Stimulated activated CD4-positive, alpha-beta T cell treated with anti-CD3 and anti-CD28 coated beads, Interleukin-15, amount 100 ng/mL, for 24 hours (primary cell): ENCODE measurements around the gene PRDM15.
A peak's percentile ranks its signal among the peaks of the same experiment; 100 is the strongest.

Experiments
- DNase-seq: peaks from one replicate; pipeline ENCODE4 v3.0.0-alpha.2; 2020

The PRDM15 gene, protein sequence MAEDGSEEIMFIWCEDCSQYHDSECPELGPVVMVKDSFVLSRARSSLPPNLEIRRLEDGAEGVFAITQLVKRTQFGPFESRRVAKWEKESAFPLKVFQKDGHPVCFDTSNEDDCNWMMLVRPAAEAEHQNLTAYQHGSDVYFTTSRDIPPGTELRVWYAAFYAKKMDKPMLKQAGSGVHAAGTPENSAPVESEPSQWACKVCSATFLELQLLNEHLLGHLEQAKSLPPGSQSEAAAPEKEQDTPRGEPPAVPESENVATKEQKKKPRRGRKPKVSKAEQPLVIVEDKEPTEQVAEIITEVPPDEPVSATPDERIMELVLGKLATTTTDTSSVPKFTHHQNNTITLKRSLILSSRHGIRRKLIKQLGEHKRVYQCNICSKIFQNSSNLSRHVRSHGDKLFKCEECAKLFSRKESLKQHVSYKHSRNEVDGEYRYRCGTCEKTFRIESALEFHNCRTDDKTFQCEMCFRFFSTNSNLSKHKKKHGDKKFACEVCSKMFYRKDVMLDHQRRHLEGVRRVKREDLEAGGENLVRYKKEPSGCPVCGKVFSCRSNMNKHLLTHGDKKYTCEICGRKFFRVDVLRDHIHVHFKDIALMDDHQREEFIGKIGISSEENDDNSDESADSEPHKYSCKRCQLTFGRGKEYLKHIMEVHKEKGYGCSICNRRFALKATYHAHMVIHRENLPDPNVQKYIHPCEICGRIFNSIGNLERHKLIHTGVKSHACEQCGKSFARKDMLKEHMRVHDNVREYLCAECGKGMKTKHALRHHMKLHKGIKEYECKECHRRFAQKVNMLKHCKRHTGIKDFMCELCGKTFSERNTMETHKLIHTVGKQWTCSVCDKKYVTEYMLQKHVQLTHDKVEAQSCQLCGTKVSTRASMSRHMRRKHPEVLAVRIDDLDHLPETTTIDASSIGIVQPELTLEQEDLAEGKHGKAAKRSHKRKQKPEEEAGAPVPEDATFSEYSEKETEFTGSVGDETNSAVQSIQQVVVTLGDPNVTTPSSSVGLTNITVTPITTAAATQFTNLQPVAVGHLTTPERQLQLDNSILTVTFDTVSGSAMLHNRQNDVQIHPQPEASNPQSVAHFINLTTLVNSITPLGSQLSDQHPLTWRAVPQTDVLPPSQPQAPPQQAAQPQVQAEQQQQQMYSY

DNA sequence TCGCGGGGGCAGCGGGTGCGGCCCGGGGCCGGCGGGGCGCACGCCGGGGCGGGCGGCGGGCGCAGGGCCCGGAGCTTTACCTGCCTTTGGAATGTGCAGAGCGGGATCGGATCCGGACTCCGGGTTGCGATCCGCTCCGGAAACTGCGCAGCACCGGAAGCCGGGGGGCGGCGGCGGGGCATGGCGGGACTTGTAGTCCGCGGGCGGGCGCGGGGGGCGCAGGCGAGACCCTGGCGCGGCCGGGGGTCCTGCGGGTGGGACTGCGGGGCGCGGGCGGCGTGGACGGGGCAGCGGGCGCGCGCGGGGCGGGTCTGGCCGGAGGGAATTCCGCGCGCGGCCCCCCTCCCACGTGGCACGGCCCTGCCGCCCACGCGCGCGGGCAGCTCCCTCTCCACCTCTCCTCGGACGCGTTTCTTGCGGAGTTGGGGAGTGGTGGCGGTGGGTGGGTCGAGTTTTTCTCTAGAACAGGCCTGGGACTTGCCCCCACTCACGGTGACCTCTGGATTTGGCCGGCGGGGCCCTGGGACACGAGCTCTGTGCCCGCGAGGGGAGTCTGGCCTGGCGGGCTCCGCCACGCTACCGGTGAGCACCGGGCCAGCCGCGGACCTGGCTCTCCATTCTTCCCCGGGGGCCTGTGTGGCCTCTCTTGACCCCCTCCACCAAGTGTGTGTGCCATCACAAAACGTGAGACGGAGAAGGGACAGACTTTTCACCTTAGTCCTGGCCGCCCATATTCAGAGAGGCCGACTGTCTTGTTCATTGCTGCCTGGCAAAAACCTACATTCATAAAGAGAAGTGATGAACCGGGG is at the start of gene PRDM15:
PRDM15 (minus strand) TSS at position 155 of the 809 bp plus-strand sequence. CDS start 18,981 bp downstream, outside the sequence.
- peak; percentile 91 for DNase-seq

DNA sequence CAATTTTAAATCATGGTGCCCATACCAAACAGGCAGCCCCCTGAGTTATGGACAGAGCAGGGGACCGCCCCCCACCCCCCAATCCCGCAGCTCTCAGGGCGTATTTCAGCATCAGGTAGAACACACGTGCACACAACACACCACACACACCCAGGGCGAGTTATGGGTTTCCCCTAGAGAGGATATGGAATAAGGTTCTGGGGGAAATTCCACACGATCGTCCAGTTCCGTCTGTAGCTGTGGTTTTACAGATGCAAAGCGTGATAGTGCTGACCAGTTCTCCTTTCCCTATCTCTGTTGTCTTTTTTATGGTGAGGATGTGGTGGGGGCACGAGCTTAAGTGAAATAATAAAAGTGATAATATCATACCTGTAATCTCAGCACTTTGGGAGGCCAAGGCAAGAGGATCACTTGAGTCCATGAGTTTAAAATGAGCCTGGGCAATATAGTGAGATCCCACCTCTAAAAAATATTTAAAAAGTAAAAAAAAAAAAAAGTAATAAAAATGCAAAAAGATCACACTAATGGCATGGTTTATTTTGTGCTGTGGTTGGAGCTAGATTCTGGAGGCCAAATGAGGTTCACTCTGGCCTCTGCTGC is 49.6 kb upstream of the PRDM15 start:
- no peak for DNase-seq

DNA sequence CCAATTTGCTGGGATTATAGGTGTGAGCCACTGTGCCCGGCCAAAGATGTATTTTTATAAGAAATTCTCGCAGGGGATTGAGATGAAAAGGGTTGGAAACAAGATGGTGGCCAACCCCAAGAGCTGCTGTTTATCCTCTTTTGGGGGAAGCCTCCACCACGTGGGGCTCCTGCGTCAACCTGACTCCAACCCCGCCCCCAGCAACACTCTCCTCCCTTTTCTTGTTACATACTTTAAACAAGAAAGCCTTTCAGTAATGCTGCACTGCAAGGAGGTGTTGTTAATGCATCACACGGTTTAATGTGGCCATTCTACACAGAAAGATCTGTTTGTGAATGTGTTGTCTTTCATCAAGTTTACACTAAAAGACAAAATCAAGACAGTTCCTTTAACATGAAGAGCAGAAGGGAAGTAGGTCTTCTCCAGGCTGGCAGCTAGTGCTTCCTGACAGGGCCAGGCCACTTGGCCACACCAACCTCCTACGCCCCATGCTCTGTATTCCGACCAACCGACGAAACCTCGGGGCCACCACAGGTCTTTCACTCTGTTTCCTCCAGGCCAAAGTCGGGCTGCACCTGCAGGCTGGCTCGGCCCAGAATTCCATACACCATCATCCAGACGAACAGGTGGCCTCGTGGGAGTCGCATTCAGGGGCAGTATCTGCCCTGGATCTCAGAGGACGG is 48.7 kb upstream of the PRDM15 start:
- DNase-seq, result peak; percentile 33

DNA sequence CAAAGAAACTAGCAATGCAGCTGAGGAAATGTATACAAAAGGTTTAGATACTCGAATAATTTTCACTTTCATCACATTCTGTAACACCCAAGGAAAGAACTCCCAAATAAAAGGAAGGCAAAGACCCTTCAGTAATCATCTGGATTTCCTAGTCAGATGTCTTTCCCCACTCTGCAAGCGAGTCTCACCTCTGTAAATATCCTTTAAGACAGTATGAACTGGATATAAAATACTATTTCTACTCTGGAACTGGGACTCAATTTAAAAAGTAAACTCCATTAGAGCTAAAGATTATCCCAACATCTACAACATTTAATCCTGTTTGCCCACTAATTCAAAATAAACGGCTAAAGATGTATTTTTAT is 47.6 kb upstream of the PRDM15 start:
- DNase-seq, result no peak

DNA sequence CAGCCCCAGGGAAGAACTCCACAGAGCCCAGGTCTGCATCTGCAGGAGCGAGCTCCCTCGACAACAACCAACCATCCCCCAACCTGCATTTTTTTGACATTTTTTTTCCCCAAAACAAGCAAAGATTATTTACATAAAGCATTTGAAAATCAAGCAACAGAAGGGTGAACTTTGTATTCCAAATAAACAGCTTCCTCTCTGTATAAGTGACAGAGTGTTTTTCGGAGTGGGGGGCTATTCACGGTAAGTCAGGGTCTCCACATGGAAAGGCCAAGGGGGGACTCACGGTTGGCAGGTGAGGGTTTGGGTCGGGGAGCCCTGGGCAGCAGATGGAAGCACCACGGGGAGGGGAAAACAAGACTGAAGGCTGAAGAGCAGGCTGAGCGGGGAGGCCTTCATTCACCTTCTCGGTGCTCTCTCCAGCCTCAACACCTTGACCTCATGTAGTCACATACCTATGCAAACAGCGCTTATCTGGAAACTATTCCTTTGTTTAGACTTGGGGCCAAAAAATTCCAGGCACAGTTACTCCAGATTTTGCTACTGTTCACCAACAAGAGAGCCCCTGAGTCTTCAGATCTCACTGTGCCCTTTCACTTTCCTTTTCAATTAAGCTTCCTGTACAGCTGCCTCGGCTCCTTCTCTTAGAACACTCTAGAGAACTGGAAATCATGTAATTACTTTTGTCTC is 47.1 kb upstream of the PRDM15 start:
- peak; percentile 37 for DNase-seq

DNA sequence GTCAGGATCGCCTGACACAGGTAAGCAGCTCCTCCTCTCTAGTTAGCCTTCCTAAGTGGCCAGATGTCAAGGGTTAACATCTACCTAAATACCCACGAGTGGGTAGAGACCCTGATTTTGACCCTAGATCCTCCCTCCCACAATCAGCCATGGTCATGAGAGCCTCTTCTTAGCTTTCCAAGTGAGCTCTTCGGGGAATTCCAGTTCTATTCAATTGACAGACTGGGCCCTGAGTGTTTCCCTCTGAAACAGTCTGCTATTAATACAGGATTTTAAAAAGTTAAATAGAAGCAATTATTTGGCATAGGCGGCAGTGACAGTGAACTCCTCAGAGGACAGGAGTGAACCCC is 46.6 kb upstream of the PRDM15 start:
- no peak for DNase-seq

DNA sequence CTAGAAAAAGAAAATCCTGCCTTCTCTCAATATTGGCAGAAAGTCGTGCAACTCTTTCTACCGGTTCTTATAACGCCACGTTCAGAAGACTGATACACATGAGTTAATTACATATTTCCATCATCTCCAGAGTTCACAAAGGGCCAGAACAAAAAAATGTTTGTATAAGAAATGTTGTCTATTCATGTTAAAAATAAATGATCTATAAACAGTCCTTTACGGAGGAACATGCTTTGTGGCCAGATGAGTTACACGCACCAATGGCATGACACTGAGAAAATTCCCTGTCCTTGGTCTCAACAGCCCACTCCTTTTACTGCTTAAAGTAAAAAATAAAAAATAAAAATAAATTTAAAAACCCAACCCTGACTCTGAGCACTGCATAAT is 45.2 kb upstream of the PRDM15 start:
- no peak for DNase-seq

DNA sequence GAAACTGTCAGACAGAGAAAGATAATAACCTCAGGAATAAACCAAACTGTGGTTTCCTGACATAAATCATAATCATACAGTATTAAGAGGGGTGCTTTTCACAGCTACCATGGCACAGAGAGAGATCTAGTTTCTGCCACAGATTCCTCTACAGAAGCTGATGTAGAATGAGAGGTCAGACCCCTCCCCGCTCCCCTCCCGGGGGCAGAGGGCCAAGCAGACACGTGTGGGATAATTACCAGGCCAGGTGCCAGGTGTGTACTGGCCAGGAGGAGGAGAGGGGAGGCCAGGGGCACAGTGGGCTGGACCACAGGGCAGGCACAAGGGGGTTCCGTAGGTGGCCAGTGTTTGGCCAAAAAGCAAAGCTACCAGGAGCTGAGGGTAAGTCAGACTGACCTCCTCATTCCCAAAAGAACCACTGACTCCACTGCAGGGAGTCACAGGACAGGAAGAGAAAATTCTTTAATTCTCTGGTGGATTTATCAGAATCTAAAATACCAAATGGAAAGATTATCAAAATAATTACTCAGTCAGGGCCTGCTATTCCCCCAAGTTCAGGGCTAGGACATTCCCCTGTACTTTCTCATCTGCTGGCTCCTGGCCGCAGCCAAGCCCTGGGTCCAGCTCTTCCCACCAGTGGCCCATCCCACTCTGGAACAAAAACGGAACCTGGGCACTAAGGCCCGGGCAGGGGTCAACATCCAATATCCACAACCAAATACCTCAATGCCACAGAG is 44.7 kb upstream of the PRDM15 start:
- no peak for DNase-seq

DNA sequence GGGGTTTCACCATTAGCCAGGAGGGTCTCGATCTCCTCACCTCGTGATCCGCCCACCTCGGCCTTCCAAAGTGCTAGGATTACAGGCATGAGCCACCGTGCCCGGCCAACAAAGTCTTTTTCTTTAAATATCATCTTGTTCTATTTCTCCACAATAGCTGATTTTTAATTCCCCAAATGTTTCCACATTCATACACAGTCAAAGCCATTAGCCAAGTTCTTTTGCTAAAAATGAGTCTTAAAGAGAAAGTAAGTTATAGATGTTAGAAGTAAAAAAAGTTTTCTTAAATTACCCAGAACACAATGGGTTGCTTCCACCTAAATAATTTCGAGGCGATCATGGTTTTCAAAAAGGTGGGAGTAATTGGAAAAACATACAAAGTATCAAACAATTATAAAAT is 44.0 kb upstream of the PRDM15 start:
- no peak for DNase-seq

DNA sequence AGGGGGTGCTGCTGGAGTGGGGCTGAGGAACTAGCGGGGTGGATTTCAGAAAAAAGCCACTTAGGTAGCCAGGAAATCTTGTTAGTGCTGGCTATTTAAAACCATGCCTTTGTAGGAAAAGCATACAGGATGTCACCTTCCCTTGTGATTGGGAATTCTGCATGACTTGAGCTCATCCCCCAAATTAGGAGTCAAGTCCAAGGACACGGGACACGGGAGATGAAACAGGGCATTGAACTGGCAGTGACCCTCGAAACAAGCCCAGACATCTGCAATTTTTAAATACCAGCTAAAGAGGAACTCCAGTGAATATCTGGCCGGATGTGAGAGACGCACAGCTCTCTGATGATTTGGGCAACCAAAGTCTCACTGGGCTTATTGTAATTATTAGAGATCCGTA is 41.9 kb upstream of the PRDM15 start:
- DNase-seq, result no peak

DNA sequence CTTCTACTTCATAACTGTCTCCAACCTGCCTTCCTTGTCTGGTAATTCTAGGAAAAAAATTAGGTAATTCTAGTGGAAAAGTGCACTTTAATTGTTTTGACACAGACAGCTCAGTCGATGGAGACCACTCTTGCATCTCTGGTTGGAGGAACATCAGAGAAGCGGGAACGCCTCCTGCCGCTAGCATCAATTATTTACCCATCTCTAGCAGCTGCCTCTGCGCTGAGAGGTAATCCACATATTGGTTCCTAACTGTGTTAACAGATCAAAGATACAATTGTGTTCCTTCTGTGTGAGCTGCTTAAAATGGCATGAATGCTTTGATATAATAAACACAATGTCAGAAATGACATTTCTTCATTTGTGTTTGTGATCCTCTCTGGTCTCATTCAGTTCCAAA is 41.3 kb upstream of the PRDM15 start:
- DNase-seq, result no peak

DNA sequence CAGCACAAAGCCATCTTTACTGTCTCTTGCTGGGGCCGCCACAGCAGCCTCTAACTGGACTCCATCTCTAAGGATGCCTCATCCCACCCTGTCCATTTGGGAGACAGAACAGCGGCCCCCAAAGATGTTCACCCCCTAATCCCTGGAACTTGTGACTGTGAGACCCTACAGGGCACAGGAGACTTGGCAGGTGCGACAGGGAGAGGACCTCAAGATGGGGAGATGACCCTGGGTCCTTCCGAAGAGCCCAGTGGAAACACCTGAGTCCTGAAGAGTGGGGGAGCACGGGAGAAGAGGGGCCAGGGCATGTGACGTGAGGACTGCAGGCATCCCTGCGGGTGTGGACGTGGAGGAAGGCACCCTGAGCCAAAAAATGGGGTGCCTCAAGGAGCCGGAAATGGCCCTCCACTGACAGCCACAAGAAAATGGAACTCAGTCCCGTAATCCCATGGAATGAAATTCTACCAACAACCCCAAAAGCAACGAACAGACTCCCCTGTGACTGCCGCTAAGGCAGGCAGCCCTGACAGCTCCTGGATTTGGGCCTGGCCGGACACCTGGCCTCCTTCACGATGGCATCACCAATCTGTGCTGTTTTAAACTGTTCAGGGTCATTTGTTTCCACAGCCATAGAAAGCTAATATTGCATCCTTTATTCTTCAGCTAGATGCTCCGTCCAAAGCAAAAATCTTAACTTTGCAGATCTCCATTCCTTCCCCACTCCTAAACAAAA is 40.7 kb upstream of the PRDM15 start:
- DNase-seq, result no peak

DNA sequence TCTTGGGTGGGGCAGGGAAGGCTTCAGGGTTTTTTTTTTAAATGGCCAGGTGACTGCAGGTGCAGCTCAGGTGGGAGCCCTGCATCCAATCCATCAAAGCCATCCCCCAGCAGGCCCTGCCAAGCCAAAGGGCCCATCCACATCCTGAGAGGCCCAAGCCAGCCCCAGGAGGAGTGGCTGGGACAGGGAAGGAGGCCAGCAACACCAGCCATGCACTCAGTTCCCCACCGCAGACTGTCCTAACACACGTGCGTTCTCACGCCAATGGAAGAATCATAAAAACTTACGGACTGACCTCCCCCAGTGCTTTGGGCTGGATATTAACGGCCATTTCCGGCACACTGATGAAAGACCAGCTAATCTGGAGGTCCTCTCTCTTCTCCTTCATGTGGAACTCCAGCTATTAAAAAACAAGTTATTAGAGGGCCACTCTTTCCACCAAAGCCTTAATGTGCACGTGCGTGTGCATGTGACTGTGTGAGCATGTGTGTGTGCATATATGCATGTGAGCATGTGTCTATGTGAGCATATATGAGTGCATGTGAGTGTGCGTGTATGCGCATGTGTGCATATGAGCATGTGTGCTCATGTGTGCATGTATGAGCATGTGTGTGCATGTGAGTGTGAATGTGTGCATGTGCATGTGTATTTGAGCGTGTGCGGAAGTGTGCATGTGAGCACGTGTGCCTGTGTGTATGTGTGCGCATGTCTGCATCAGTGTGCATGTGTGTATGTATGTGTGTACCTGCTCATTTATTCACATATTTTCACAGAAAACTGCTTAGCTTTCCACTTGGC is 39.6 kb upstream of the PRDM15 start:
- no peak for DNase-seq

DNA sequence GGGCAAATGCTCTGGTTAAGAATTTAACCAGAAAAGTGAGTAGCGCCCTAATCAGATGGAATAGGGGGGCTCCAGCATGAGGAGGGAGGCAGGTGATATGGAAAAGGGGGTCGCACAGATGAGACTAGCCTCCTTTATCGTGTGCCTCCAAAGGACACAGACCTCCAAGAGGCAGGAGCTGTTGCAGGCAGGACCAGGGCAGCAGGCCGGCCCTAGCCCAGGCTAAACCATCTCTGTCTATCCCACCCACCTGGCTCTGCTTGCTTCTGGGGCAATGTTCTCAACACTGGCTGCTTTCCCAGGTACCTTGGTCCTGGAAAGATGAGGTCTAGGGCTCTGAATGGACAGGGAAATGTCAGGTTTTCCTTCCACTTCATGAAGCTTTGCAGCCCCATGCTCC is 38.4 kb upstream of the PRDM15 start:
- DNase-seq, result no peak

DNA sequence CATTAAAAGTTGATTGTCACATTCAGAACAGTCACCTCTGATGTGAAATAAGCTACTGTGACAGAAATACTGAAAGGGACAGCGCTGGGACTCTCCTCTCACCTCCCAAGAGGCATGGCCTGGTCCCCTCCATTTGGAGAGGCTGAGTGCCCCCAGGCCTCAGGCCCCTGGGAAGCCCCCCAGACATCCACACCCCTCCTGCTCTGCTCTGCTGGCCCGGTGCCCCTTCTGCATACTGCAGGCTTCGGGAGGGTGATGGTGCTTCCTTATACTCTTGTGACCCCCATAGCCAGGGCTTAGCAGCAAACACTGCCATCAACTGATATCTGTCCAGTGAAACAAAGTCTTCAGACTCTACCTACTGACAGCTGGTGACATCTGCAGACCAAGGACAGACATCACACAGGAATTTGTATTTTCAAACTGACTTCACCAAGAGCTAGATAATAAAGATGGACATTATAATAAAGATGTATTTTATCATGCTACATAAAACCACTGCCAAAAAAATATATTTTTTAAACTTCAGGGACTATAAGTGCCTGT is 37.8 kb upstream of the PRDM15 start:
- DNase-seq, result no peak

DNA sequence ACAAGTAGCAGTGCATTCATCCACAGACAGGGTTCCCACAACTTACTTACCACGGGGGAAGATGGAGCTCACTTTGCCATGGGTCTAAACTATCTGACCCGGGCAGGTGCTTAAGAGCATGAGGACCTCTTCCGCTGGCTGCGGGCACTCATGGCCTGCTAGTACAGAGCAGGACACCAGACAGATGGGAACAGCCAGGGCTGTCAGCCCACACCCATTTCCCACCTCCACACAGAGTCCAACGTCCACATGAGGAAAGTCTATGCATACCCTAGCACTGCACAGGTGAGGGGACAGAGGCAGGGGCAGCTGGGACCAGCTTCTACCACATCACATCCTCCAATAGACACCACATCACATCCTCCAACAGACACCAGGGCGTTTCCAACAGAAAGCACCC is 35.8 kb upstream of the PRDM15 start:
- no peak for DNase-seq

DNA sequence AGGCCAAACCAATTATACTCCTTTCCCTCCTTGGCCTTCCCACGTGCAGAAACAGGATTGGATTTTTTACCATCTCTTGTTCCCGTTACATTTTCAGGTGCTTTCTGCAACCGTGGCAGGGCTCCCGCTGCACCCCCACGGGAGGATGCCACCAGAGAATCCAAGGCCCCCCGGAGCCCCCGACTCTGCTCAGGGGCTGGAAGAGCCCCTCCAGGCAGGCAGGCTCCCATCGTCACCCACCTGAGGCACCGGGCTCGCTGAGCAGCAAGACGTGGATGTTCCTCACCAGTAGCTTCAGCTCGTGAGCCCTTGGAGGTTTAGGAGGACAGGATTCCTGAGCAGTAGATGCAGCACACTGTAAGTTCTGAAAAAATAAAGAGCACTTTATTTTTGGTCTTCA is 35.2 kb upstream of the PRDM15 start:
- no peak for DNase-seq

DNA sequence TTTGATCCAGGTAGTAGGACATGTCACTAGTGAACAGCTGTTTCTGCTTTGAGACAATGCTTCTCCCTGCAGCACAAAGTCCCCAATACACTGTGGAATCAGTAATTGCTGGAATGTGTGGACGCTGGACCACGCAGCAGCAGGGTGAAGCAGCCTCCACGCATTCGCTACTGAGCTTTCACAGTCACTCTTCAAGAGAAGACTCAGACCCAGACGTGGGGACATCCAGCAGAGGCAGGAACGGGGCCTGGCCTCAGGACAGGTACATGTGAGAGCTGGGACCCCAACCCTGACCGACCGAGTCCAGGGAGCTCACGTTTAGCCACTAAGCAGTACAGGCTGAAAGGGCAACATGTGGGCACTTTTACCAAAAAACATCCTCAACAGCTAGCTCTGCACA is 34.1 kb upstream of the PRDM15 start:
- DNase-seq, result no peak

DNA sequence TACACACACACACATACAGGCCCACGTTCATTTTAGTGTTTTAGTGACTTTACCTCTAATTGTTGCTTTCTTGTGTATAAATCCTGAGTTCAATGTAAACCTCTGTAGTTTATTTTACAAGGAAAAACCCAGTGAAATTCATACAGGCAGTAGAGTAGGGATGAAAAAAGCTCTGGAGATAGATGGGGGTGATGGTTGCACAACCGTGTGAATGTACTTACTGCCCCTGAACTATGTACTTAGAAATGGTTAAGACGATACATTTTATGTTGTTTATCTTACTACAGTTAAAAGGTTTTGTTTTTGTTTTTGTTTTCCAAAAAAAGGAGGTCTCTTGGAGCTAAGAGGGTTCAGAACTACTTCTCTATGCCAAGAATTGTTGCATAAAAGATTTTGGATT is 29.7 kb upstream of the PRDM15 start:
- no peak for DNase-seq
